ENCODE measurements around the gene GNRHR. TPM values are rescaled to one million over a fixed set of nuclear protein-coding genes. Genes with fewer than 3 reads are reported as not detected.

The GNRHR gene
- not detected in 5 replicates for total RNA-seq (2022; extraction: Qiagen RNA extraction)

GRCh38 chr4:67754288-67754687 lies at the start of gene GNRHR:
Gene GNRHR (minus strand): TSS chr4:67754388. CDS start chr4:67754335, 53 bp downstream.

GRCh38 chr4:67700738-67701516 lies 53.3 kb downstream of the GNRHR start, which contains the start of gene UBA6:
Gene UBA6 (minus strand): TSS chr4:67701155. CDS start chr4:67701119, 36 bp downstream.

Other genes with a start within 250 kb of the GNRHR start
- gene CENPC, start 208.9 kb downstream of the GNRHR start, total RNA-seq (2022; extraction: Qiagen RNA extraction): 2.6 to 5.5 TPM (median 4.0 TPM) in 5 replicates
- gene STAP1, start 195.7 kb downstream of the GNRHR start, total RNA-seq (2022; extraction: Qiagen RNA extraction): not detected in 5 replicates
- gene UBA6, start 53.2 kb downstream of the GNRHR start, total RNA-seq (2022; extraction: Qiagen RNA extraction): 8.2 to 23.2 TPM (median 14.4 TPM) in 5 replicates
- not detected in 5 replicates for gene TMPRSS11D, start 129.6 kb upstream of the GNRHR start, total RNA-seq (2022; extraction: Qiagen RNA extraction)
- not detected in 5 replicates for gene TMPRSS11A, start 209.1 kb upstream of the GNRHR start, total RNA-seq (2022; extraction: Qiagen RNA extraction)